ENCODE data around the gene PARL.

The PARL gene

GRCh38 chr3:183885766-183886165 lies 1.1 kb upstream of the PARL start:
- Histone ChIP-seq H3K27ac (ENCODE audit: low read length) (no peak overlapping the region), H3K4me2 (ENCODE audit: low read depth, low read length) (no peak overlapping the region), H3K9ac (ENCODE audit: low read length) (no peak overlapping the region), H3K9me3 (replicated peaks; ENCODE audit: insufficient read depth, low read length) (no peaks in the 10 kb centered on the region), H3K27me3 (replicated peaks; ENCODE audit: insufficient read depth, low read length) (no peaks in the 10 kb centered on the region), H3K36me3 (replicated peaks; ENCODE audit: insufficient read depth, low read length) (no peaks in the 10 kb centered on the region), H4K20me1 (ENCODE audit: insufficient read depth, low read length) (no peaks in the 10 kb centered on the region), H3K9me2 (replicated peaks; ENCODE audit: insufficient read depth, low read length) (no peaks in the 10 kb centered on the region), H3K4me1 (ENCODE audit: low read length) (peaks cover 6% of the 10 kb centered on the region), H3F3A (ENCODE audit: insufficient read depth, low read length) (no peaks in the 10 kb centered on the region), H3K4me3 (ENCODE audit: low read length) (no peak overlapping the region), H3K79me2 (ENCODE audit: low read length) (peaks cover 37% of the 10 kb centered on the region), H2AFZ (ENCODE audit: low read length) (no peak overlapping the region)
- no peak for TF ChIP-seq CTCF (IDR thresholded peaks at IDR 0.05; ENCODE audit: low read length)
- TF ChIP-seq EZH2 (optimal IDR thresholded peaks at IDR 0.05; ENCODE audit: low read depth, low read length): no peak
- TF ChIP-seq EZH2phosphoT487 (IDR thresholded peaks at IDR 0.05; ENCODE audit: low read length): no peak
- DNase-seq: no peak

GRCh38 chr3:183884097-183884426 lies 618 bp downstream of the PARL start:
- peak; percentile 34 for DNase-seq
- Histone ChIP-seq H3K79me2 (ENCODE audit: low read length) (peaks cover 53% of the 10 kb centered on the region), H3F3A (ENCODE audit: insufficient read depth, low read length) (no peaks in the 10 kb centered on the region), H3K4me3 (ENCODE audit: low read length) (peak overlapping the region; percentile 91), H3K27ac (ENCODE audit: low read length) (peak overlapping the region; percentile 22; the same call in 1 of the 2 replicates), H3K9me3 (replicated peaks; ENCODE audit: insufficient read depth, low read length) (no peaks in the 10 kb centered on the region), H3K9ac (ENCODE audit: low read length) (peak overlapping the region; percentile 78), H4K20me1 (ENCODE audit: insufficient read depth, low read length) (no peaks in the 10 kb centered on the region), H2AFZ (ENCODE audit: low read length) (peak overlapping the region; percentile 96), H3K4me2 (ENCODE audit: low read depth, low read length) (peak overlapping the region; percentile 81), H3K4me1 (ENCODE audit: low read length) (peaks cover 6% of the 10 kb centered on the region), H3K27me3 (replicated peaks; ENCODE audit: insufficient read depth, low read length) (no peaks in the 10 kb centered on the region), H3K9me2 (replicated peaks; ENCODE audit: insufficient read depth, low read length) (no peaks in the 10 kb centered on the region), H3K36me3 (replicated peaks; ENCODE audit: insufficient read depth, low read length) (no peaks in the 10 kb centered on the region)
- TF ChIP-seq CTCF (IDR thresholded peaks at IDR 0.05; ENCODE audit: low read length) (no peak), EZH2phosphoT487 (IDR thresholded peaks at IDR 0.05; ENCODE audit: low read length) (no peak), EZH2 (optimal IDR thresholded peaks at IDR 0.05; ENCODE audit: low read depth, low read length) (no peak)

- Histone ChIP-seq H3K27ac (ENCODE audit: low read length) (no peak overlapping the region), H3K4me3 (ENCODE audit: low read length) (peak overlapping the region; percentile 91), H3K9me2 (replicated peaks; ENCODE audit: insufficient read depth, low read length) (no peaks in the 10 kb centered on the region), H4K20me1 (ENCODE audit: insufficient read depth, low read length) (no peaks in the 10 kb centered on the region), H3K9ac (ENCODE audit: low read length) (peak overlapping the region; percentile 78), H3K4me2 (ENCODE audit: low read depth, low read length) (peak overlapping the region; percentile 81), H3K79me2 (ENCODE audit: low read length) (peaks cover 58% of the 10 kb centered on the region), H3K9me3 (replicated peaks; ENCODE audit: insufficient read depth, low read length) (no peaks in the 10 kb centered on the region), H2AFZ (ENCODE audit: low read length) (no peak overlapping the region), H3K4me1 (ENCODE audit: low read length) (peaks cover 6% of the 10 kb centered on the region), H3F3A (ENCODE audit: insufficient read depth, low read length) (no peaks in the 10 kb centered on the region), H3K36me3 (replicated peaks; ENCODE audit: insufficient read depth, low read length) (no peaks in the 10 kb centered on the region), H3K27me3 (replicated peaks; ENCODE audit: insufficient read depth, low read length) (no peaks in the 10 kb centered on the region)
- no peak for DNase-seq
- no peak for TF ChIP-seq EZH2phosphoT487 (IDR thresholded peaks at IDR 0.05; ENCODE audit: low read length)
- no peak for TF ChIP-seq EZH2 (optimal IDR thresholded peaks at IDR 0.05; ENCODE audit: low read depth, low read length)
- TF ChIP-seq CTCF (IDR thresholded peaks at IDR 0.05; ENCODE audit: low read length): no peak
Observed at GRCh38 chr3:183883291-183884096, 1.2 kb downstream of the PARL start.

Measured in MM.1S (cell line).